ENCODE measurements around the gene TMEM38B. TPM values are rescaled to one million over a fixed set of nuclear protein-coding genes. Genes with fewer than 3 reads are reported as not detected.

TMEM38B gene
- total and polyA plus RNA-seq, 8 donors: 1.4 to 5.8 (median 4.7) TPM

- FAIRE-seq (no peak), ATAC-seq (peak in 3 of 4 donors; percentile 4 to 8 (median 4)), DNase-seq (no peak)
- 1% methylated on average over 15 of the region's 15 CpGs for WGBS, 2 donors
- Histone ChIP-seq H3K36me3 (no peaks in the 10 kb centered on the region), H3K4me1 (peaks cover 0 to 12% (median 0%) of the 10 kb centered on the region in 3 donors), H3K4me3 (peak overlapping the region; percentile 61 to 75 (median 70)), H3K27ac (no peak overlapping the region), H3K9me3 (no peaks in the 10 kb centered on the region), H3K27me3 (peaks cover 0 to 10% (median 0%) of the 10 kb centered on the region in 4 donors)
- intact Hi-C loops (cut with DNase I): no loop called here
- TF ChIP-seq CTCF (IDR thresholded peaks at IDR 0.05): no peak
These were observed 729 bp upstream of the TMEM38B start for GRCh38 chr9:105693435-105694189.

- Histone ChIP-seq H3K4me1 (peaks cover 0 to 12% (median 0%) of the 10 kb centered on the region in 3 donors), H3K9me3 (no peaks in the 10 kb centered on the region), H3K4me3 (peak overlapping the region; percentile 61 to 75 (median 70)), H3K36me3 (no peaks in the 10 kb centered on the region), H3K27ac (peak overlapping the region in 3 of 4 donors; percentile 16 to 32 (median 23)), H3K27me3 (peaks cover 0 to 10% (median 0%) of the 10 kb centered on the region in 4 donors)
- DNase-seq (peak; percentile 46 to 88 (median 71)), ATAC-seq (peak; percentile 70 to 84 (median 76)), FAIRE-seq (no peak)
- TF ChIP-seq CTCF (IDR thresholded peaks at IDR 0.05): no peak
- WGBS, 2 donors: 1% methylated on average over 42 of the region's 42 CpGs
- intact Hi-C loops (cut with DNase I): no loop called here
These were observed 674 bp downstream of the TMEM38B start for GRCh38 chr9:105694848-105695581.

GRCh38 chr9:105696219-105696793 lies 2.0 kb downstream of the TMEM38B start:
- H3K9me3 ChIP-seq: no peaks in the 10 kb centered on the region
- H3K4me1 ChIP-seq: peaks cover 0 to 12% (median 0%) of the 10 kb centered on the region in 3 donors
- WGBS, 2 donors: 92 to 95% methylated on average over 12 of the region's 12 CpGs
- ATAC-seq (no peak), FAIRE-seq (no peak), DNase-seq (no peak)
- no peak overlapping the region for H3K4me3 ChIP-seq
- H3K36me3 ChIP-seq: no peaks in the 10 kb centered on the region
- no peak overlapping the region for H3K27ac ChIP-seq
- peaks cover 0 to 2% (median 0%) of the 10 kb centered on the region in 4 donors for H3K27me3 ChIP-seq
- intact Hi-C loops (cut with DNase I): no loop called here
- TF ChIP-seq CTCF (IDR thresholded peaks at IDR 0.05): no peak

- no peak for DNase-seq
These were observed 3.5 kb downstream of the TMEM38B start for GRCh38 chr9:105697871-105698270.

More at GRCh38 chr9:105697871-105698270, 3.5 kb downstream of the TMEM38B start:
- Histone ChIP-seq H3K27ac (no peak overlapping the region), H3K4me1 (peaks cover 0 to 12% (median 0%) of the 10 kb centered on the region in 3 donors), H3K36me3 (no peaks in the 10 kb centered on the region), H3K27me3 (no peaks in the 10 kb centered on the region), H3K4me3 (no peak overlapping the region), H3K9me3 (no peaks in the 10 kb centered on the region)
- FAIRE-seq: no peak
- 75 to 79% methylated on average over 4 of the region's 4 CpGs for WGBS, 2 donors
- ATAC-seq: no peak
- TF ChIP-seq CTCF (IDR thresholded peaks at IDR 0.05): no peak
- intact Hi-C loops (cut with DNase I): no loop called here

Measured in pancreas (tissue), 10 donors.